Sigmoid colon (tissue), 7 donors: ENCODE results near the gene GEMIN7. TPM values are rescaled to one million over a fixed set of nuclear protein-coding genes. Genes with fewer than 3 reads are reported as not detected.
"Not testable (repeated sequence)": the region's sequence is repeated elsewhere in the genome, so short reads cannot be mapped to it uniquely, and the experiment has no call there.

Source experiments
- DNase-seq: peaks from one replicate; pipeline ENCODE4 v3.0.0-alpha.2; 2019
- H3K27ac ChIP-seq, 4 donors: fragments of 200-600 bp; sonication (generic); one replicate each; pipeline ENCODE4 v1.5.1; 2016 to 2019; ENCODE audit warnings: mild to moderate bottlenecking in 1 of 4
- H3K27me3 ChIP-seq, 3 donors: fragments of 200-600 bp; sonication (generic); one replicate each; pipeline ENCODE4 v1.5.1; 2019; ENCODE audit warnings: mild to moderate bottlenecking in 1 of 3
- H3K36me3 ChIP-seq, 4 donors: fragments of 200-600 bp; sonication (generic); one replicate each; pipeline ENCODE4 v1.5.1; 2016 to 2019
- H3K4me1 ChIP-seq, 4 donors: fragments of 200-600 bp; sonication (generic); one replicate each; pipeline ENCODE4 v1.5.1; 2017 to 2019
- H3K4me3 ChIP-seq, 4 donors: fragments of 200-600 bp; sonication (generic); one replicate each; pipeline ENCODE4 v1.5.1; 2017 to 2019; ENCODE audit warnings: mild to moderate bottlenecking in 2 of 4, moderate library complexity in 1 of 4
- H3K9me3 ChIP-seq, 4 donors: fragments of 200-600 bp in 3 of 4; sonication (generic) in 3 of 4; one replicate each; pipeline versions ENCODE4 v1.5.1 to v1.6.1; 2013 to 2019
- CTCF ChIP-seq, 4 experiments: fragments of 450-650 bp in 3 of 4; fragments of 200-600 bp in 1 of 4; IDR thresholded peaks; one replicate each; pipeline ENCODE4 v1.5.1; 2016 to 2019; ENCODE audit warnings: antibody characterized with exemption in 4 of 4, mild to moderate bottlenecking in 3 of 4, moderate library complexity in 2 of 4
- EP300 ChIP-seq, 4 donors: sonication (generic); formaldehyde crosslinking; IDR thresholded peaks; one replicate each; pipeline ENCODE4 v1.6.1; 2017; ENCODE audit warnings: antibody characterized with exemption in 4 of 4
- POLR2A ChIP-seq, 2 donors: fragments of 450-650 bp; IDR thresholded peaks; one replicate each; pipeline ENCODE4 v1.6.1; 2016; ENCODE audit warnings: antibody characterized with exemption in 2 of 2, mild to moderate bottlenecking in 2 of 2, moderate library complexity in 2 of 2
- POLR2AphosphoS5 ChIP-seq, 4 donors: sonication (generic); formaldehyde crosslinking; IDR thresholded peaks; one replicate each; pipeline ENCODE4 v1.6.1; 2017; ENCODE audit warnings: antibody characterized with exemption in 4 of 4
- WGBS, 2 donors: extraction: QIAGEN DNeasy Blood & Tissue Kit; methylation state at CpG; one replicate each; pipeline ENCODE4 v1.1.7; 2013; 5-methylcytosine and 5-hydroxymethylcytosine counted together
- intact Hi-C: fragments of 100-400 bp; cut with DNase I; formaldehyde crosslinking; loops from one replicate; pipeline ENCODE4 v1.15.1; 2023
- polyA plus RNA-seq, 3 donors: library from polyadenylated mRNA; stranded (reverse); fragments of 200-250 nt; gene quantifications; one replicate each; pipeline ENCODE4 v1.2.3, GENCODE V29; 2013
- total RNA-seq, 4 donors: library from RNA; depleted of rRNA; stranded (reverse); fragments of >200 nt; gene quantifications; one replicate each; pipeline ENCODE4 v1.1.0, GENCODE V29; 2016
- donor health status: healthy with polysubstance abuse.
- donor health status: Bipolar disorder and iron deficiency.
- donor health status: healthy.

The GEMIN7 gene
- total and polyA plus RNA-seq, 7 donors, result 10.3 to 31.2 (median 18.2) TPM

GRCh38 chr19:45117167-45117594, 38.1 kb downstream of the GEMIN7 start:
- TF ChIP-seq POLR2A (IDR thresholded peaks at IDR 0.05) (no peak), EP300 (IDR thresholded peaks at IDR 0.05) (no peak), POLR2AphosphoS5 (IDR thresholded peaks at IDR 0.05) (no peak), CTCF (IDR thresholded peaks at IDR 0.05) (no peak)
- no peaks in the 10 kb centered on the region for H3K9me3 ChIP-seq
- no peaks in the 10 kb centered on the region for H3K36me3 ChIP-seq
- no peak for DNase-seq
- H3K4me3 ChIP-seq, result no peak overlapping the region
- WGBS, 2 donors, result 30 to 39% methylated on average over 16 of the region's 16 CpGs
- H3K4me1 ChIP-seq, result peaks cover 0 to 24% (median 14%) of the 10 kb centered on the region in 4 donors
- no peak overlapping the region for H3K27ac ChIP-seq
- intact Hi-C loops, result no loop called here
- no peaks in the 10 kb centered on the region for H3K27me3 ChIP-seq

GRCh38 chr19:45117671-45118070, 38.6 kb downstream of the GEMIN7 start:
- no peaks in the 10 kb centered on the region for H3K9me3 ChIP-seq
- H3K4me3 ChIP-seq, result no peak overlapping the region
- no peak for DNase-seq
- no peaks in the 10 kb centered on the region for H3K36me3 ChIP-seq
- H3K27ac ChIP-seq, result no peak overlapping the region
- TF ChIP-seq POLR2AphosphoS5 (IDR thresholded peaks at IDR 0.05) (no peak), EP300 (IDR thresholded peaks at IDR 0.05) (no peak), CTCF (IDR thresholded peaks at IDR 0.05) (no peak), POLR2A (IDR thresholded peaks at IDR 0.05) (no peak)
- H3K4me1 ChIP-seq, result peaks cover 0 to 24% (median 14%) of the 10 kb centered on the region in 4 donors
- no peaks in the 10 kb centered on the region for H3K27me3 ChIP-seq
- WGBS, 2 donors, result 25 to 64% methylated on average over 12 of the region's 12 CpGs
- intact Hi-C loops, result no loop called here

- intact Hi-C loops, result no loop called here
- no peak overlapping the region for H3K4me3 ChIP-seq
- no peaks in the 10 kb centered on the region for H3K36me3 ChIP-seq
- H3K4me1 ChIP-seq, result peaks cover 0 to 24% (median 14%) of the 10 kb centered on the region in 4 donors
- no peak overlapping the region for H3K27ac ChIP-seq
- no peak for DNase-seq
- no peaks in the 10 kb centered on the region for H3K27me3 ChIP-seq
- 51 to 68% methylated on average over 5 of the region's 5 CpGs for WGBS, 2 donors
- H3K9me3 ChIP-seq, result no peaks in the 10 kb centered on the region
- no peak for TF ChIP-seq CTCF (IDR thresholded peaks at IDR 0.05)
- no peak for TF ChIP-seq POLR2A (IDR thresholded peaks at IDR 0.05)
- no peak for TF ChIP-seq POLR2AphosphoS5 (IDR thresholded peaks at IDR 0.05)
- no peak for TF ChIP-seq EP300 (IDR thresholded peaks at IDR 0.05)
Observed at GRCh38 chr19:45118106-45118505, 39.0 kb downstream of the GEMIN7 start.

GRCh38 chr19:45118591-45119355, 39.7 kb downstream of the GEMIN7 start:
- peaks cover 0 to 24% (median 14%) of the 10 kb centered on the region in 4 donors for H3K4me1 ChIP-seq

GRCh38 chr19:45119582-45119981, 40.5 kb downstream of the GEMIN7 start:
- Histone ChIP-seq H3K36me3 (peaks cover 0 to 5% (median 0%) of the 10 kb centered on the region in 4 donors), H3K9me3 (no peaks in the 10 kb centered on the region), H3K4me3 (no peak overlapping the region), H3K4me1 (peaks cover 0 to 24% (median 14%) of the 10 kb centered on the region in 4 donors), H3K27me3 (no peaks in the 10 kb centered on the region), H3K27ac (no peak overlapping the region)
- WGBS, 2 donors, result 27 to 68% methylated on average over 6 of the region's 6 CpGs
- intact Hi-C loops, result no loop called here
- TF ChIP-seq CTCF (IDR thresholded peaks at IDR 0.05) (no peak), POLR2A (IDR thresholded peaks at IDR 0.05) (no peak), EP300 (IDR thresholded peaks at IDR 0.05) (no peak), POLR2AphosphoS5 (IDR thresholded peaks at IDR 0.05) (no peak)
- DNase-seq, result no peak

More at GRCh38 chr19:45118591-45119355, 39.7 kb downstream of the GEMIN7 start:
- H3K9me3 ChIP-seq, H3K36me3 ChIP-seq, intact Hi-C loops, H3K27ac ChIP-seq, H3K4me3 ChIP-seq, H3K27me3 ChIP-seq, DNase-seq: not testable (repeated sequence)
- WGBS, 2 donors, result 11 to 28% methylated on average over 18 of the region's 18 CpGs
